ENCODE results near the gene CD244.
"Not testable (repeated sequence)": the region's sequence is repeated elsewhere in the genome, so short reads cannot be mapped to it uniquely, and the experiment has no call there.

The CD244 gene

GRCh38 chr1:160910170-160910750, 47.6 kb upstream of the CD244 start:
- TF ChIP-seq, protein P1, sequence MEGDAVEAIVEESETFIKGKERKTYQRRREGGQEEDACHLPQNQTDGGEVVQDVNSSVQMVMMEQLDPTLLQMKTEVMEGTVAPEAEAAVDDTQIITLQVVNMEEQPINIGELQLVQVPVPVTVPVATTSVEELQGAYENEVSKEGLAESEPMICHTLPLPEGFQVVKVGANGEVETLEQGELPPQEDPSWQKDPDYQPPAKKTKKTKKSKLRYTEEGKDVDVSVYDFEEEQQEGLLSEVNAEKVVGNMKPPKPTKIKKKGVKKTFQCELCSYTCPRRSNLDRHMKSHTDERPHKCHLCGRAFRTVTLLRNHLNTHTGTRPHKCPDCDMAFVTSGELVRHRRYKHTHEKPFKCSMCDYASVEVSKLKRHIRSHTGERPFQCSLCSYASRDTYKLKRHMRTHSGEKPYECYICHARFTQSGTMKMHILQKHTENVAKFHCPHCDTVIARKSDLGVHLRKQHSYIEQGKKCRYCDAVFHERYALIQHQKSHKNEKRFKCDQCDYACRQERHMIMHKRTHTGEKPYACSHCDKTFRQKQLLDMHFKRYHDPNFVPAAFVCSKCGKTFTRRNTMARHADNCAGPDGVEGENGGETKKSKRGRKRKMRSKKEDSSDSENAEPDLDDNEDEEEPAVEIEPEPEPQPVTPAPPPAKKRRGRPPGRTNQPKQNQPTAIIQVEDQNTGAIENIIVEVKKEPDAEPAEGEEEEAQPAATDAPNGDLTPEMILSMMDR (IDR thresholded peaks at IDR 0.05; ENCODE audit: insufficient read depth, low read length), result no peak
- no peak for TF ChIP-seq GABPA (IDR thresholded peaks at IDR 0.05; ENCODE audit: low read depth)
- no peak for TF ChIP-seq SPI1 (IDR thresholded peaks at IDR 0.05; ENCODE audit: borderline replicate concordance, low read depth)
- DNase-seq (ENCODE audit: low read depth in 1 of 2, low spot score in 1 of 2), result no peak
- Histone ChIP-seq H3K27ac (replicated peaks) (no peak overlapping the region), H3K27me3 (ENCODE audit: insufficient read depth, poor library complexity, severe bottlenecking) (no peaks in the 10 kb centered on the region), H3K4me3 (replicated peaks; ENCODE audit: insufficient read depth, low read length) (no peak overlapping the region)

GRCh38 chr1:160907976-160908375, 45.3 kb upstream of the CD244 start:
- Histone ChIP-seq H3K27ac (replicated peaks) (no peak overlapping the region), H3K4me3 (replicated peaks; ENCODE audit: insufficient read depth, low read length) (no peak overlapping the region), H3K27me3 (ENCODE audit: insufficient read depth, poor library complexity, severe bottlenecking) (no peaks in the 10 kb centered on the region)
- no peak for TF ChIP-seq GABPA (IDR thresholded peaks at IDR 0.05; ENCODE audit: low read depth)
- no peak for DNase-seq (ENCODE audit: low read depth in 1 of 2, low spot score in 1 of 2)

DNA sequence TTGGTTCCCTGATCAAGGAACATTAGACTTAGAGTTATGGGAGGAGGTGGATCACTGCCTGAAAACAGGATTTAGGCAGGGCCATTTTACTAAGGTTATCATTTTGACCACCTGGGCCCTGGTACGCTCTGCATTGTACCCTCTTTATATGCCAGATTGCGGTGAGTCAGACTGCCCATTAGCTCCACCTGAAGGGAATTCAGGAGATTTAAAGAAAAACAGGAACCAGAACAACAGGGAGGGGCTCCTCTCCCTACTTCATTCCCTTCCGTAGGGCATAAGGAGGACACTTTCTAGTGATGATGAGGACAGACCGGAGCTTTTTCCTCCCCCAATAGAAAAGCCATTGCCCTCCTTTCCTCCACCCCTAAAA, 42.9 kb upstream of the CD244 start:
- TF ChIP-seq, protein P2, sequence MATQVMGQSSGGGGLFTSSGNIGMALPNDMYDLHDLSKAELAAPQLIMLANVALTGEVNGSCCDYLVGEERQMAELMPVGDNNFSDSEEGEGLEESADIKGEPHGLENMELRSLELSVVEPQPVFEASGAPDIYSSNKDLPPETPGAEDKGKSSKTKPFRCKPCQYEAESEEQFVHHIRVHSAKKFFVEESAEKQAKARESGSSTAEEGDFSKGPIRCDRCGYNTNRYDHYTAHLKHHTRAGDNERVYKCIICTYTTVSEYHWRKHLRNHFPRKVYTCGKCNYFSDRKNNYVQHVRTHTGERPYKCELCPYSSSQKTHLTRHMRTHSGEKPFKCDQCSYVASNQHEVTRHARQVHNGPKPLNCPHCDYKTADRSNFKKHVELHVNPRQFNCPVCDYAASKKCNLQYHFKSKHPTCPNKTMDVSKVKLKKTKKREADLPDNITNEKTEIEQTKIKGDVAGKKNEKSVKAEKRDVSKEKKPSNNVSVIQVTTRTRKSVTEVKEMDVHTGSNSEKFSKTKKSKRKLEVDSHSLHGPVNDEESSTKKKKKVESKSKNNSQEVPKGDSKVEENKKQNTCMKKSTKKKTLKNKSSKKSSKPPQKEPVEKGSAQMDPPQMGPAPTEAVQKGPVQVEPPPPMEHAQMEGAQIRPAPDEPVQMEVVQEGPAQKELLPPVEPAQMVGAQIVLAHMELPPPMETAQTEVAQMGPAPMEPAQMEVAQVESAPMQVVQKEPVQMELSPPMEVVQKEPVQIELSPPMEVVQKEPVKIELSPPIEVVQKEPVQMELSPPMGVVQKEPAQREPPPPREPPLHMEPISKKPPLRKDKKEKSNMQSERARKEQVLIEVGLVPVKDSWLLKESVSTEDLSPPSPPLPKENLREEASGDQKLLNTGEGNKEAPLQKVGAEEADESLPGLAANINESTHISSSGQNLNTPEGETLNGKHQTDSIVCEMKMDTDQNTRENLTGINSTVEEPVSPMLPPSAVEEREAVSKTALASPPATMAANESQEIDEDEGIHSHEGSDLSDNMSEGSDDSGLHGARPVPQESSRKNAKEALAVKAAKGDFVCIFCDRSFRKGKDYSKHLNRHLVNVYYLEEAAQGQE (IDR thresholded peaks at IDR 0.05; ENCODE audit: insufficient replicate concordance, low read depth), result no peak
- TF ChIP-seq SPI1 (IDR thresholded peaks at IDR 0.05; ENCODE audit: borderline replicate concordance, low read depth) (no peak), GABPA (IDR thresholded peaks at IDR 0.05; ENCODE audit: low read depth) (no peak), POLR2AphosphoS5 (IDR thresholded peaks at IDR 0.05; ENCODE audit: low read depth) (no peak)
- TF ChIP-seq, protein P1 (IDR thresholded peaks at IDR 0.05; ENCODE audit: insufficient read depth, low read length), result no peak
- H3K4me3 ChIP-seq (replicated peaks; ENCODE audit: insufficient read depth, low read length), result no peak overlapping the region
- DNase-seq (ENCODE audit: low read depth in 1 of 2, low spot score in 1 of 2), result no peak
- no peak overlapping the region for H3K27ac ChIP-seq (replicated peaks)
- H3K27me3 ChIP-seq (ENCODE audit: insufficient read depth, poor library complexity, severe bottlenecking), result no peaks in the 10 kb centered on the region

DNA sequence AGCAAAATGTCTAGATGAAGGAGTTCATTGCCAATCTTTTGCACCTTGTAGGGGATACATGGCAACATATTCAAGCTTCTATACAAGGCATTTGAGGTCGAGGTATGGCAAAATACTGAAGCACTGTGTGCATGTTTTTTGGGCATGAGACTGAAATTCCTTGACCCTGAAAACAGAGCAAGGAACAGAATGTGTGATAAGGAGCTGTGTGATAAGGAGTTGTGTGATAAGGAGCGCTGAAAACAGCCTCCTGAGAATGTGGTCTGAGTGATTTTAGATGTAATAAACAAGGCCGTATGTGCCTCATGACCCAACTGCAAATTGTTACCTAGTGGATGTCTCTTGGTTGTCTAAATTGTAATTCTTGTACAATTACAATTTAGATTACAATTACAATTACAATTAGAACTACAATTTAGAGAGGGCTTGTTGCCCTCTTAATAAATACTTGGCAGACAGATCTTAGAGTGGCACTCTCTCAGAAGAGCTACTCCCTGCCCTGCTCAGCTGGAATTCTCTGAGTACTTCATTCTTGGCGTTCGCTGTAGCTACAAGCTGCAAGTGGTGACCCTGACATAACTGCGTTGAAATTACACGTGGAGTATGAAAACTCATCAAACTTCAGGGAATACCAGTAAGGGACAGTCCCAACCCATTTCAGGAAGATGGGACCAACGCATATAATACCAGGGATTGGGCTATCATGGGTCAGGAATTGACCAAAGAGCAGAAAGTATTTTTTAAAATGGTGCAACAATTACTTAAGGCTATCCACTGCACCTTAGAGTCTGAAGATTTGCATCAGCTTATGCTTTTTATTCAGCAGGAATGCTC, 42.3 kb upstream of the CD244 start:
- TF ChIP-seq, protein P2 (IDR thresholded peaks at IDR 0.05; ENCODE audit: insufficient replicate concordance, low read depth), result no peak
- TF ChIP-seq POLR2AphosphoS5 (IDR thresholded peaks at IDR 0.05; ENCODE audit: low read depth), result no peak
- TF ChIP-seq, protein P1 (IDR thresholded peaks at IDR 0.05; ENCODE audit: insufficient read depth, low read length), result no peak
- TF ChIP-seq GABPA (IDR thresholded peaks at IDR 0.05; ENCODE audit: low read depth), result no peak
- TF ChIP-seq SPI1 (IDR thresholded peaks at IDR 0.05; ENCODE audit: borderline replicate concordance, low read depth), result no peak
- Histone ChIP-seq H3K27ac (replicated peaks) (no peak overlapping the region), H3K27me3 (ENCODE audit: insufficient read depth, poor library complexity, severe bottlenecking) (no peaks in the 10 kb centered on the region), H3K4me3 (replicated peaks; ENCODE audit: insufficient read depth, low read length) (no peak overlapping the region)
- DNase-seq (ENCODE audit: low read depth in 1 of 2, low spot score in 1 of 2), result no peak

DNA sequence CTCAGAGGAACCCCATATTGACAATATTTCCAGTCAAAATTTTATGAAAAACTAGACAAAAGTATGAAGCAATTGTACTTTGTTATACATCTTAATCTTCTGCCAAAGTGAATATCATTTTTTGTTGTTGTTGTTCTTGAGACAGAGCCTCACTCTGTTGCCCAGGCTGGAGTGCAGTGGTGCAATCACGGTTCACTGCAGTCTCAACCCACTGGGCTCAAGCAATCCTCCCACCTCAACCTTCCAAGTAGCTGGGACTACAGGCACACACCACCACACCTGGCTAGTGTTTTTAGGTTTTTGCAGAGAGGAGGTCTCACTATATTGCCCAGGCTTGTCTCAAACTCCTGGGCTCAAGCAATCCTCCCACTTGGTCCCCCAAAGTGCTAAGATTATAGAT, 39.6 kb upstream of the CD244 start:
- H3K27me3 ChIP-seq (ENCODE audit: insufficient read depth, poor library complexity, severe bottlenecking); DNase-seq (ENCODE audit: low read depth in 1 of 2, low spot score in 1 of 2); H3K4me3 ChIP-seq (replicated peaks; ENCODE audit: insufficient read depth, low read length); H3K27ac ChIP-seq (replicated peaks): not testable (repeated sequence)
